Neural cell (in vitro differentiated cells): ENCODE measurements around the gene DCLK1. TPM values are rescaled to one million over a fixed set of nuclear protein-coding genes. Genes with fewer than 3 reads are reported as not detected.

Experiments
- H2AFZ ChIP-seq: fragments of 200-600, 300-800 bp; sonication (generic), shearing (Covaris generic); 2 replicates; pipeline ENCODE4 v1.6.0; 2014; ENCODE audit warnings: low read depth, mild to moderate bottlenecking, antibody characterized with exemption, low read length, moderate library complexity
- H3F3A ChIP-seq: fragments of 200-600 bp; shearing (Covaris generic); 2 replicates; pipeline ENCODE4 v1.6.1; 2016; ENCODE audit warnings: mild to moderate bottlenecking, moderate library complexity, mixed read lengths, antibody characterized with exemption, low read length; ENCODE audit not compliant: insufficient read depth, poor library complexity, severe bottlenecking
- H3K27ac ChIP-seq: fragments of 200-600, 300-800 bp; sonication (generic), shearing (Covaris generic); 2 replicates; pipeline ENCODE4 v1.5.1; 2014; ENCODE audit warnings: mild to moderate bottlenecking, low read length, moderate library complexity
- H3K27me3 ChIP-seq: fragments of 300-800, 200-600 bp; sonication (generic), shearing (Covaris generic); 2 replicates; pipeline ENCODE4 v1.6.0; 2014; ENCODE audit warnings: mild to moderate bottlenecking, low read depth, low read length, moderate library complexity; ENCODE audit not compliant: insufficient read depth
- H3K36me3 ChIP-seq: fragments of 300-800, 200-600 bp; sonication (generic), shearing (Covaris generic); 2 replicates; pipeline ENCODE4 v1.5.1; 2014; ENCODE audit warnings: mild to moderate bottlenecking, antibody characterized with exemption, low read length, moderate library complexity; ENCODE audit not compliant: insufficient read depth
- H3K4me2 ChIP-seq: fragments of 300-800, 200-600 bp; sonication (generic), shearing (Covaris generic); 2 replicates; pipeline ENCODE4 v1.6.0; 2014; ENCODE audit warnings: mild to moderate bottlenecking, low read length
- H3K4me3 ChIP-seq: fragments of 300-800, 200-600 bp; sonication (generic), shearing (Covaris generic); 2 replicates; pipeline ENCODE4 v1.5.1; 2014; ENCODE audit warnings: mild to moderate bottlenecking, low read length, moderate library complexity
- H3K79me2 ChIP-seq: fragments of 200-600 bp; shearing (Covaris generic); replicated peaks from 2 replicates; pipeline ENCODE4 v1.6.0; 2014; ENCODE audit warnings: mild to moderate bottlenecking, low read length, moderate library complexity; ENCODE audit not compliant: insufficient read depth
- H3K9ac ChIP-seq: fragments of 300-800, 200-600 bp; sonication (generic), shearing (Covaris generic); 2 replicates; pipeline ENCODE4 v1.6.1; 2016; ENCODE audit warnings: mild to moderate bottlenecking, low read length, mixed read lengths
- H3K9me2 ChIP-seq: fragments of 200-600 bp; shearing (Covaris generic); 2 replicates; pipeline ENCODE4 v1.6.1; 2016; ENCODE audit warnings: mild to moderate bottlenecking, low read length, mixed read lengths; ENCODE audit not compliant: insufficient read depth
- H3K9me3 ChIP-seq: fragments of 200-600, 300-800 bp; sonication (generic), shearing (Covaris generic); 2 replicates; pipeline ENCODE4 v1.6.1; 2016; ENCODE audit warnings: mild to moderate bottlenecking, mixed run types, low read length, moderate library complexity, mixed read lengths
- H4K20me1 ChIP-seq: fragments of 200-600 bp; shearing (Covaris generic); 2 replicates; pipeline ENCODE4 v1.6.1; 2016; ENCODE audit warnings: mild to moderate bottlenecking, mixed run types; ENCODE audit not compliant: insufficient read depth
- CTCF ChIP-seq: fragments of 450-650 bp; IDR thresholded peaks from 2 replicates; pipeline ENCODE4 v1.5.1; 2014; ENCODE audit warnings: antibody characterized with exemption, mild to moderate bottlenecking, moderate library complexity; ENCODE audit not compliant: poor library complexity, severe bottlenecking
- EP300 ChIP-seq: fragments of 450-650 bp; conservative IDR thresholded peaks from 2 replicates; pipeline ENCODE4 v1.6.1; 2014; ENCODE audit warnings: antibody characterized with exemption, mild to moderate bottlenecking, moderate library complexity; ENCODE audit not compliant: poor library complexity, severe bottlenecking
- EZH2 ChIP-seq: fragments of 200-600, 300-800 bp; shearing (Covaris generic), sonication (generic); IDR thresholded peaks from 2 replicates; pipeline ENCODE4 v1.6.1; 2014; ENCODE audit warnings: antibody characterized with exemption, low read length, borderline replicate concordance, mild to moderate bottlenecking; ENCODE audit not compliant: insufficient read depth, poor library complexity, severe bottlenecking
- MXI1 ChIP-seq: fragments of 450-650 bp; conservative IDR thresholded peaks from 2 replicates; pipeline ENCODE4 v1.6.1; 2014; ENCODE audit warnings: antibody characterized with exemption, mild to moderate bottlenecking; ENCODE audit not compliant: poor library complexity, severe bottlenecking
- POLR2AphosphoS5 ChIP-seq: IDR thresholded peaks from 2 replicates; pipeline ENCODE4 v1.6.1; 2012
- RAD21 ChIP-seq: fragments of 450-650 bp; conservative IDR thresholded peaks from 2 replicates; pipeline ENCODE4 v1.6.1; 2014; ENCODE audit warnings: antibody characterized with exemption, mild to moderate bottlenecking, moderate library complexity
- REST ChIP-seq: IDR thresholded peaks from 2 replicates; pipeline ENCODE4 v1.6.1; 2012; ENCODE audit warnings: borderline replicate concordance
- SMC3 ChIP-seq: fragments of 450-650 bp; conservative IDR thresholded peaks from 2 replicates; pipeline ENCODE4 v1.6.1; 2014; ENCODE audit warnings: antibody characterized with exemption, mild to moderate bottlenecking, moderate library complexity; ENCODE audit not compliant: poor library complexity
- TAF1 ChIP-seq: IDR thresholded peaks from 2 replicates; pipeline ENCODE4 v1.6.1; 2012; ENCODE audit warnings: low read depth
- polyA plus RNA-seq: library from polyadenylated mRNA; depleted of rRNA; stranded (reverse); fragments of >200 nt; gene quantifications from 2 replicates; pipeline ENCODE4 v1.2.3, GENCODE V29; 2014

DCLK1 gene
- polyA plus RNA-seq, 1 donor from 2014 or later, result 124 TPM

- Histone ChIP-seq H4K20me1 (no peaks in the 10 kb centered on the region), H3K36me3 (no peaks in the 10 kb centered on the region), H3K27me3 (no peaks in the 10 kb centered on the region), H3K9me3 (no peaks in the 10 kb centered on the region), H3K79me2 (no peaks in the 10 kb centered on the region), H3K4me2 (no peak overlapping the region), H3K9ac (no peak overlapping the region), H3K9me2 (no peaks in the 10 kb centered on the region), H3K27ac (no peak overlapping the region), H3K4me3 (no peak overlapping the region), H3F3A (no peaks in the 10 kb centered on the region), H2AFZ (no peak overlapping the region)
- no peak for TF ChIP-seq POLR2AphosphoS5
- TF ChIP-seq SMC3, result no peak
- no peak for TF ChIP-seq CTCF
- no peak for TF ChIP-seq EP300
- TF ChIP-seq TAF1, result no peak
- no peak for TF ChIP-seq RAD21
- TF ChIP-seq MXI1, result no peak
- TF ChIP-seq EZH2, result no peak
These were observed 370.4 kb downstream of the DCLK1 start for GRCh38 chr13:35760735-35761281.

DNA sequence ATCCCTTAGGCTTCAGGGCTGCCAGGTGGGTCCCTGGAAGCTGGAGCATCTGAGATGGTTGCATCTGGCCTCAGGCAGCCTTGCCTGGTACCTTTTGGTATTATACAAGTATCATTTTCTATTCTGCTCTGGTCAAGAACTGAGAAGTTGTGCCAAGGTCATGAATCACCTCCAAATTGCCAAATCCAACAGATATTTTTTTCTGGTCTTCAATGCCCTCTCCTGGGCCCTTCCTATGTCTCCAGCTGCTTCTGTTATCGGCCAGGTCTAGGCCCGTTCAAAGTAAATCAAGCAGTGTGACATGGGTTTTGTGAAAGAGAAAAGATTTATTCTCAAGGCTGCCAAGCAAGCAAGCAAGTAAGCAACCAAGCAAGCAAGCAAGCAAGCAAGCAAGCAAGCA lies 383.6 kb downstream of the DCLK1 start:
- no peaks in the 10 kb centered on the region for H3F3A ChIP-seq
- H3K27me3 ChIP-seq, result no peaks in the 10 kb centered on the region
- H3K9me3 ChIP-seq, result no peaks in the 10 kb centered on the region
- TF ChIP-seq CTCF (no peak), EZH2 (no peak), POLR2AphosphoS5 (no peak), EP300 (no peak), MXI1 (no peak), SMC3 (no peak), RAD21 (no peak), REST (no peak), TAF1 (no peak)
- no peaks in the 10 kb centered on the region for H3K79me2 ChIP-seq
- H3K4me3 ChIP-seq, result no peak overlapping the region
- no peak overlapping the region for H3K4me2 ChIP-seq
- H3K9me2 ChIP-seq, result no peaks in the 10 kb centered on the region
- no peaks in the 10 kb centered on the region for H3K36me3 ChIP-seq
- no peak overlapping the region for H2AFZ ChIP-seq
- no peaks in the 10 kb centered on the region for H4K20me1 ChIP-seq
- no peak overlapping the region for H3K9ac ChIP-seq
- no peak overlapping the region for H3K27ac ChIP-seq
